Activated naive CD4-positive, alpha-beta T cell treated with anti-CD3 and anti-CD28 coated beads, Interleukin-2, amount 50 U/mL, for 72 hours (primary cell): ENCODE results near the gene TFF2. TPM values are rescaled to one million over a fixed set of nuclear protein-coding genes. Genes with fewer than 3 reads are reported as not detected.
A peak's percentile ranks its signal among the peaks of the same experiment; 100 is the strongest.

Experiments used
- ATAC-seq, 2 donors: fragments of 150-1000 bp; cut with Tn5 transposase; 2 replicates each; pipeline ENCODE4 v1.10.0; 2021; ENCODE audit warnings: mild to moderate bottlenecking in 2 of 2, moderate library complexity in 2 of 2
- DNase-seq, 2 donors: peaks; one replicate each; pipeline ENCODE4 v3.0.0; 2021 to 2022; ENCODE audit warnings: low spot score in 2 of 2
- H3K27ac Mint-ChIP-seq, 2 donors: one replicate each; pipeline ENCODE4 v1.8.0; 2022; ENCODE audit warnings: mild to moderate bottlenecking in 2 of 2, mixed read lengths in 2 of 2
- H3K36me3 Mint-ChIP-seq, 2 donors: one replicate each; pipeline ENCODE4 v1.8.0; 2022; ENCODE audit warnings: mixed read lengths in 2 of 2
- H3K9me3 Mint-ChIP-seq, 2 donors: one replicate each; pipeline ENCODE4 v1.8.0; 2022; ENCODE audit warnings: mixed read lengths in 2 of 2
- total RNA-seq, 2 donors: library from RNA; stranded (reverse); gene quantifications; one replicate each; pipeline ENCODE4 v1.2.3, GENCODE V29; 2022

Gene TFF2
- total RNA-seq, 2 donors from 2014 or later: not detected

GRCh38 chr21:42299324-42300044 lies 51.3 kb downstream of the TFF2 start:
- ATAC-seq (peak; percentile 73 to 91), DNase-seq (peak in 1 of 2 donors; percentile 40)
- Mint-ChIP-seq H3K9me3 (no peaks in the 10 kb centered on the region), H3K36me3 (peaks cover 0 to 5% of the 10 kb centered on the region in 2 donors), H3K27ac (no peak overlapping the region)

GRCh38 chr21:42298657-42299056 lies 52.1 kb downstream of the TFF2 start:
- H3K9me3 Mint-ChIP-seq: no peaks in the 10 kb centered on the region
- H3K27ac Mint-ChIP-seq: no peak overlapping the region

GRCh38 chr21:42298237-42298636 lies 52.6 kb downstream of the TFF2 start:
- Mint-ChIP-seq H3K27ac (no peak overlapping the region), H3K36me3 (peaks cover 0 to 6% of the 10 kb centered on the region in 2 donors), H3K9me3 (no peaks in the 10 kb centered on the region)
- DNase-seq: no peak
- no peak for ATAC-seq

More at GRCh38 chr21:42298657-42299056, 52.1 kb downstream of the TFF2 start:
- DNase-seq (no peak), ATAC-seq (no peak)
- peaks cover 0 to 6% of the 10 kb centered on the region in 2 donors for H3K36me3 Mint-ChIP-seq

GRCh38 chr21:42297377-42297776 lies 53.4 kb downstream of the TFF2 start:
- DNase-seq (no peak), ATAC-seq (no peak)
- H3K27ac Mint-ChIP-seq: no peak overlapping the region
- H3K9me3 Mint-ChIP-seq: no peaks in the 10 kb centered on the region
- H3K36me3 Mint-ChIP-seq: peaks cover 0 to 6% of the 10 kb centered on the region in 2 donors

GRCh38 chr21:42296501-42296900 lies 54.3 kb downstream of the TFF2 start:
- DNase-seq: no peak
- Mint-ChIP-seq H3K36me3 (peaks cover 0 to 6% of the 10 kb centered on the region in 2 donors), H3K27ac (no peak overlapping the region), H3K9me3 (no peaks in the 10 kb centered on the region)
- ATAC-seq: no peak

Other genes starting within 250 kb of the TFF2 start
- gene ABCG1, start 131.9 kb downstream of the TFF2 start, total RNA-seq: 10 to 100 TPM; 15.4 to 24.4 TPM
- not detected for gene TFF3, start 35.6 kb downstream of the TFF2 start, total RNA-seq
- gene TFF1, start 15.5 kb upstream of the TFF2 start, total RNA-seq: not detected
- gene TMPRSS3, start 45.1 kb upstream of the TFF2 start, total RNA-seq: 10 to 100 TPM in 1 of 2 donors, 1 to 10 TPM in 1; 9.8 to 68.6 TPM
- gene UBASH3A, start 52.9 kb upstream of the TFF2 start, total RNA-seq: 10 to 100 TPM; 13.0 to 51.9 TPM
- gene RSPH1, start 145.2 kb upstream of the TFF2 start, total RNA-seq: under 1 TPM; 0.11 to 0.33 TPM
- gene SLC37A1, start 162.9 kb upstream of the TFF2 start, total RNA-seq: 10 to 100 TPM; 15.2 to 20.6 TPM